Stimulated activated CD4-positive, alpha-beta T cell treated with anti-CD3 and anti-CD28 coated beads, Interleukin-4, amount 100 ng/mL, for 48 hours (primary cell): ENCODE measurements around the gene NFATC4.

ENCODE experiments used
- DNase-seq, 2 donors: peaks; one replicate each; pipeline ENCODE4 v3.0.0-alpha.2; 2020; ENCODE audit warnings: low read depth in 2 of 2

Gene NFATC4

DNA sequence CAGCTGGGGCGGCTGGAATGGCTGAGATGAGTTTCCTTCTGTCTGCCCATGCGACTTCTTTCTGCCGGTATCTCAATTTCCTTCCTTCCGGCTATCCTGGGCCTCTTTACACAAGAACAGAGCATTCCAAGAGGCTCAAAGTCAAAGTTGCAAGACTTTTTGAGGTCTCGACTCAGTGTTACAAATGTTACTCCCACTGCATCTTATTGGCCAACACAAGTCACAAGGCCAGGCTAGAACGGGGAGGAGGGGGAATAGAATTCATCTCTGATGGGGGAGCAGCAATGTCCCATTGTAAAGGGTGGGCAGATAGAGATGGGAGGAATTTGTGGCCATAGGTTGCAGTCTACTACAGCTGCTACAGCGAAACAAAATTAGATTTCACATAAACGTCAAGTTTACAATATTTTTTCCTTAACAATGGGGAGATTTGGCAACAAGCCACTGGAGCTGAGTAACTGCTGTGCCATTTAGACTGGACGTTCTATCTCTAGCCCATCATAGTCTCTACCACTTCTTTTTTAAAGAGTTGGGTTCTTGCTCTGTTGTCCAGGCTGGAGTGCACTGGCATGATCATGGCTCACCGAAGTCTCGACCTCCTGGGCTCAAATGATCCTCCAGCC, 21.4 kb downstream of the NFATC4 start:
- DNase-seq: no peak

DNA sequence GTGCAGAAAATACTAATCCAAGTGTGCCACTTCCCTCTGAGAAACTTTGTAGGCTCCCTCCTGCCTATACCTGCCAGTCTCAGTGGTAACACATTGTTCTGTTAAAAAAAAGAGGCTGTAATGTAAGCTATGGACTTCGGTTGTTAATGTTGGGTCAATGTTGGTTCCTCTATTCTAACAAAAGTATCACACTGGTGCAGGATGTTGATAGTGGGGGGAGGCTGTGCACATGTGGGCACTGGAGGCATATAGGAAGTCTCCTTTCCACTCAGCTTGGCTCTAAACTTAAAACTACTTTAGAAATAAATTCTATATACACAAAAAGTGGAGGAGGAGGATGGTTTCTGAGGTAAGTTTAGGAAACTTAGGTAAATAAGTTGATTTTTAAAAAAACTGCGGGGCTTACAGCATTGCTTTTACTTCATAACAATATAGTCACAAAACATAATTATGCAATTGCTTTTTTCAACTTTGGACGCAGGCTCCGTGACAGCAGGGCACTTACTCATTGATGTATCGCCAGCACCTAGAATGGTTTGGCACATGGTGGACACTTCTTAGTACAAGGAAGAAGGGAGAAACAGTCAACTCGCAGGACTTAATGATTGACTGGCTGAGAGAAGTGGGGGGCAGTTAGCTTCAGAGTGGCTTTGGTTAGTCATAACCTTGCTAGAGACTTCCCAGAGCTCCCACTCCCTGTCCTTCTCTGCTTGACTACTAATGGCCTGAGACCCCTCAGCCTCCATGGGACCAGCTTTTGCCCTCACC, 22.9 kb downstream of the NFATC4 start:
- DNase-seq: no peak

DNA sequence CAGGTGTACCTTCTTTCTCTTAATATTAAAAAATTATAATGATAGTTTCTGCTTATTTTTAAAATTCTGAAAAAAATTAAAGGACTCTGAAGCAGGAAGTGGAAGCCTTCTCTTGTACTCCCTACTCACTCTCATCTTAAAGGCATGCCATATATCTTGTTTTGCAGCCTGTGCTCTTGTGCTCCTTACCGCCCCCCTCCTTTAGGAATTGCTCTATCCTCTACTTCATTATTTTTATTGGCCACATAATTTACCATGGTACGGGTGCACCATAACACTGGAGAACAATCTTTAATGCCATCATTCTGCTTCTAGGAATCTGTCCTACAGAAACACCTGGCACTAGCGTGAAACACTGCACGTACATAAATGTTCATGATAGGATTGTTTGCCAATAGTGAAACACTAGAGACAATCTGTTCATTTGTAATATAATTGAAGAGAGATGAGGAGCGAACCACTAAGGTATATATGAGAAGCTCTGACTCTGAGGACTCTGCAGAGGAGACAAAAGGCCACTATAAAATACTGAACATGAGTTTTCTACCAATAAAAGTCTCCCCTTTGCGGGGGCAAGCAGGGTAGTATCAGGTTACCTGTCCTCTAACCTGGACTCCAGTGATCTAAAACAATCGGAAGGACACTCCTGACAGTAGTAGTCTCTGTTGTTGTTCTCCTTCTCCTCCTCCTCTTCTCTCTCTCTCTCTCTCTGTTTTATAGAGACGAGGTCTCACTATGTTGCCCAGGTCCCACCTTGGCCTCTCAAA, 24.5 kb downstream of the NFATC4 start:
- DNase-seq: no peak

DNA sequence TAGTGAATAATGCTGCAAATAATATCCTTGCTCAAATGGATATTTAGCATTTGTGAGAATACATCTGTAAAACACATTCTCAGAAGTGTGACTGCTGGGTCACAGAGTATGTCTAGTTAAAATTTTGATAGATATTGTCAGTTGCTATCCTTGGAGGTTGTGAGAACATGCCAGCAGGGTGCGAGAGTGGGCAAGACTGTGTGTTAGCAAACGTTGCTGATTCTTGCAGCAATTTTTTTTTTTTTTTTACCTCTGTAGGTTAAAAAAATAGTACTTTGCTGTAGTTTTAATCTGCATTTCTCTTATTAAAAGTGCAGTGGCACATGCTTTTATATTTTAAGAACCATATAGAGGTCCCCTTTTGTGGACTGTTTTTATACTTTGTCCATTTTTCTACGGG, 26.3 kb downstream of the NFATC4 start:
- no peak for DNase-seq

DNA sequence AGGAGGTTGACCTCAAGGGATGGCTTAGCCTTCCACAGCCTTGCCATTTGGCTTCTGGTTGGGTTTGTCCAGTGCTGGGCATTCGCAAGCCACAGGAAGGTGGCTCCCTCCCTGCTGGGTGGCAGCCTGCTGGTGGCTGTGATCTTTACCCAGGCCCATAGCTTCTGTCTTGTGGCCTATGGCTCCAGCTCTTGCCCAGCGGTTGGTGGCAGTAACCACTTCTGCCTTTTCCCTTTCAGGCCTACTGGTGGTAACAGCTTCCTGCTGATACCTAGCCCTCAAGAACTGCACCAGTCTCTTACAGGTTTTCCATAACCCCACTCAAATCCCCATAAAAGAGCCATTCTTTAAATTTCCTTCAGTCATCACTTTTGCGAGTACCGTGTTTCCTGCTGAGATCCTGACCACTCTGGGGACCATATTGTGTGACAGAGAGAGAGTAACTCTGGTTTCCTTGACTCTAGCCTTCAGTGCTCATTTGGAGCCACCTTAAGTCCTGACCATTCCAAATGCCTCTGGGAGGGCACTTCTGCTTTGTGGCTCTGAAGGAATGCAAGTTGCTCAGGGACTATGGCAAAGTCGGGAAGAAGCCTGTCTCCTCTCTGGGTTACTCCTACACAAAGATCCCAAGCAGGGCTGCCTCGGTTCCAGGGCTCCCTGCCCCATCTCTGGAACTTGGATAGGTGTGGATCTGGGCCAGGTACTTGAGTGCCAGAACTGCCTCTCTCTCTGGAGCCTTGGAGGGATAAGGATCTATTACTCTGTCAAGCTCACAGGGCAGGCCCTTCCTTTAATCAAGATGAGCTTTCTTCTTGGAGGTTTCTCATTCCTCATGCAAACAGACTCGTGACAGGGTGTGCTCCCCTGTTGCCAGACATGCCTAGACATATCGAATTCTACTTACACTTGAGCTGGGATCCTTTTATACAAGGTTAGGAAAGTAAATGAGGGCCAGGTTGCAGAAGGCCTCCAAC, 27.9 kb downstream of the NFATC4 start:
- DNase-seq: no peak

DNA sequence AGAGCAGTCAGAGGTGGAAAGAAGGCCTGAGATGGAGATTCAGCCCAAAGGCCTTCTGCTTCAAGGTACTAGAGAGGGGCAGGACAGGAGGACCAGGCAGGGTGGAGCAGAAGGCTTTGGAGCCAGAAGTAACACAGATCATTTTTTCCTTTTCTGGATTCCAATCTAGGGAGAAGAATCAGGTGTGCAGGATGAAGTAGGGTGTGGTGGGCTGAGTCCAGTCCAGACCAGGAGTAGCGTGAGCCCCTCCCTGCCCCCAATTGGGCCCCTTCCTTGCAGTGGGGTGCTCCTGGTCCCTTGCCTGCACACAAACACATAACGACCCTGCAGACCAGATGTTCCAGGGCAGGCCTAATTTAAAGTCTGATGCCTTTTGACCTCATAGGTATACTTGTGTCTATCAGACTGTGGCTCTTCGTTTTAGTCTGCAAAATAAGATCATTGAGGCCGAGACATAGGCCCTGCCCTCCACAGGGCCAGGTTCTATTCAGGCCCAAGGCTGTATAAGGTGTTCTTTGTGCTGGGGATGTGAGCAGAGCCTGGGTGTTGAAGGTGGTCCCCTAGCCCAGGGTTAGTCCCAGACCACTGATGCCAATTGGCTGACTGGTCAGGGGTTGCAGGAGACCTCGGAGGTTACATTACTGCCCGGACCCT, 29.8 kb downstream of the NFATC4 start:
- no peak for DNase-seq

DNA sequence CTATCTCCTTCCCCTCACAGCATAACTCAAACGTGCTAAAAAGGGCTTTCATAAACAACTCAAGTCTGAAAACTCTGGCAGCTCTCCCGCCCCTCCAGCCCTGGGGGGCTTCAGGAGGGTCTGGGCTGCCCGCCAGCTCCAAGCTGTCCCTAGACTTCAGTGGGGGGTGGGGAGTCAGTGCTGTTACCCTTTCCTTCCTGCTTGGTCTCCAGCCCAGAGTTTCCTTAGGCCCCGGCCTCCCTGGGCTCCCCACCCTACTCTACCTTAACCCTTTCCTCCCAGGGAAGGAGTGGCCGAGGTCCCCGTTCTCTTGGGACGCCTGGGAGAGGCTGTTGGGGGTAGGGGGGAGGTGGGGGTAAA, 30.3 kb downstream of the NFATC4 start:
- DNase-seq: no peak

DNA sequence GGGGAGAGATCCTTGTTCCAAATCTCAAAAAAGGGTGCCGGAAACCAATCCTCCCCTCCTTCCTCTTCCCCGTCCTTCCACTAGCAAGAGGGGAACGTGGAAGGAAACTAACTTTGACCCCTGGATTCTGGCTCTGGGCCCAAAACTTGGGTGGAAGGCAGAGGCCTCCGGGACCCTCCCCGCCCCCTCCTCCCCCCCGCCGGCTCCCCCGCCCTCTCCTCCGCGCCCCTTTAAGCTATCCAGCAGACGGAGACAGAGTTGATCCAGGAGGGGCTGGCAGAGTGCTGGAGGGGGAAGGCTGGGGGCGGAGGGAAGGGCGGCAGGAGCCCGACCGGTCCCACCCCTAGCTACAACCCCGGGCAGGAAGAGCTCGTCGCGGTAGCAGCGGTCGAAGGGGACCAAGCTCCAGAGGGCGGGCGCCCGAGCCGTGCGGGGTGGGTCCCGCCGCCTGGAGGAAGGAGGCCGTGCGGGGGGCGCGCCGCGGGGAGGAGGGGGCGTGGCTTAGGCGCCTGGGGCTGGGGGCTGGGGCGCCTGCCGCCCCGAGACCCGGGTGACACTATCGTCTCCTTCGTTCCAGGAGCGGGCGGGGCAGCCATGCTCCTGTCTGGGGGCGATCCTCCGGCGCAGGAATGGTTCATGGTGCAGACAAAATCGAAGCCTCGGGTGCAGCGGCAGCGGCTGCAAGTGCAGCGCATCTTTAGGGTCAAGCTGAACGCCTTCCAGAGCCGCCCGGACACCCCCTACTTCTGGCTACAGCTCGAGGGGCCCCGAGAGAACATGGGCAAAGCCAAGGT, 30.9 kb downstream of the NFATC4 start, which contains the start of gene NYNRIN:
NYNRIN (plus strand) TSS at position 351 of the 794 bp plus-strand sequence; CDS start at position 595, 244 bp downstream.
- DNase-seq: no peak

DNA sequence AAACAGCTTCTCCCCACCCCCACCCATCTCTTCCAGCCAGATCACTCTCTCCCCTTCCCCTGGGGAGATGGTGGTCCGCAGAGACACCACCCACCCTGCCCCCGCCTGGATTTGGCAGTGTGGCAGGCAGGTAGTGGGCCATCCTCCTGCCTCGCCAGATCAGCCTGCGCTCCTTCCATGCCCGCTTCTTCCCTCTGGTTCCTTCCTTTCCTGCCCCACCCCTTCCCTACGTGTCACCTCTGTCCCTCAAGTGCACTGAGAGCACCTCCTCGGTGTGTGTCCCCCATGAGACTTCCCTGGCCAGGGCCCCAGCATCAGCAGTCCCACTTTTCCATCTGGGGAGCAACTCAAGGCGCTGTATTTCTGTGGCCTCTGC, 31.5 kb downstream of the NFATC4 start:
- no peak for DNase-seq

DNA sequence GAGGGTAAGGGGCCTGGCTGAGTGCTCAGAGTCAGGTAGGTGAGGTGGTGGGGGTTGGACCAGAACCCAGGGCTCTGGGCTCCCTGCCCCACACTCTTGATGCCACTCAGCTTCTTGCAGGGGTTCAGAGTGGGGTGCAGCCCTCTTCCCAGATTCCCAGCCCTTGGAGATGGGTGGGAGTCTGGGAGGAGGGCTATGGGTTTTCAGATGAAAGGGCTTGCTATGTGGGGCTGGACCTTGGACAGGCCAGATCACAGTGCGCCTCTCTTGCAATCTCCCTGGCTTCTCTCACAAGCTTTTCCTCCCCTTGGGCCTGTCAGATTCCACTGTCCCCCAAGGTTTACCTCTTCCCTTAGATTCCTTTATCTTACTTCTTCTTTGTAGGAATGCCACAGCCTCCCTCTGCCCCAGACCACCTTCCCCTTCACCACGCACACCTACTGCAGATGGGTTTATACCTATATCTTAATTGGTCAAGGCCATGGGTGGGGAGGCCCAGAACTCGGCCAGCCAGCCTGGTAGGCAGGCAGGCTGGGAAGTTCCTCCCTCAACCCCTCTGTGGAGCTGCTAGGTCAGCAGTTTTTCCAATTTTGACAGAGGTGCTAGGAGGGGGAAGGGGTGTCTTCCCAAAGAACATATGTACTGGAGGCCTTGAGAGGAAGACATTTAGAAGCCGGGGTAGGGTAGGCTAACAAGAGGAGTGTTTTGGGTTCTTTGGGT, 32.2 kb downstream of the NFATC4 start:
- no peak for DNase-seq

DNA sequence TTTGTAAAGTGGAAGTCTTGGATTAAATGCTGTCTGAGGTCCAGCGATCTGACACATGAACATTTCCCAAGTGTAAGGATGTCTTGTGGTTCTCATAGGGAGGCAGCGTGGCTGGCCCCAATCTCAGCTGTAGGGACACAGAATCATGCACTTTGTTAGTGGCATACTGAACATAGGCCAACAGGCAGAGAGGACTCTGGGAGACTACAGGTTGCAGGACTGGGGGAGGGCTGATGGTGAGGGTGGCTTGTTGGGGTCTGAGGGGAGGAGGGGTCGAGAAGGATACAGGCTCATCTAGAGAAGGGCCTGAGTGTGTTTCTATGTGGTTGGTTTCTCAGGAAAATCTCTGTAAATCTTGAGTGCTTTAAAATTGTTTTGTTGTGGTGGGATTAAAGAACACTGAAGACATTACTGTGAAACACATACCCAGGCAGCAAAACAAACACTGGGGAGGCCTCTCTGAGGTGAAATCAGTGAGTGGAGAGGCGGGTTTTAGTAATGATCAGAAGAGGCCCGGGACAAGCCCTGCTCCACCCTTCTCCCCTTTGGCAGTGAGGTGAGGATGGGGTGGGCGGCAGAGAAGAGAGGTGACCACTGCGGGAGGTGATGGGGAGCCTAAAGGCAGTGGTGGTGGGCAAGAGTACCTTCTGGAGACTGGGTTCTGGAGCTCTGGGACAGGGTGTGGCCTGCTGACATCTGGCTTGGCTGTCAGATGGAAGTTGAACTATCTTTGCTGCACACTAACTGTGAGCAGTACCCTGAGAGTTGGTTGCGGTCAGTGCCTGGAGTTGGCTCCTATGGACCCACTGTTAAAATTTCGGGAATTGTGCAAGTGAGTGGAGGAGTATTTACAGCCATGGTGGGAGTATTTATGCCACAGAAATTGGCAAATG, 34.1 kb downstream of the NFATC4 start:
- DNase-seq: no peak

DNA sequence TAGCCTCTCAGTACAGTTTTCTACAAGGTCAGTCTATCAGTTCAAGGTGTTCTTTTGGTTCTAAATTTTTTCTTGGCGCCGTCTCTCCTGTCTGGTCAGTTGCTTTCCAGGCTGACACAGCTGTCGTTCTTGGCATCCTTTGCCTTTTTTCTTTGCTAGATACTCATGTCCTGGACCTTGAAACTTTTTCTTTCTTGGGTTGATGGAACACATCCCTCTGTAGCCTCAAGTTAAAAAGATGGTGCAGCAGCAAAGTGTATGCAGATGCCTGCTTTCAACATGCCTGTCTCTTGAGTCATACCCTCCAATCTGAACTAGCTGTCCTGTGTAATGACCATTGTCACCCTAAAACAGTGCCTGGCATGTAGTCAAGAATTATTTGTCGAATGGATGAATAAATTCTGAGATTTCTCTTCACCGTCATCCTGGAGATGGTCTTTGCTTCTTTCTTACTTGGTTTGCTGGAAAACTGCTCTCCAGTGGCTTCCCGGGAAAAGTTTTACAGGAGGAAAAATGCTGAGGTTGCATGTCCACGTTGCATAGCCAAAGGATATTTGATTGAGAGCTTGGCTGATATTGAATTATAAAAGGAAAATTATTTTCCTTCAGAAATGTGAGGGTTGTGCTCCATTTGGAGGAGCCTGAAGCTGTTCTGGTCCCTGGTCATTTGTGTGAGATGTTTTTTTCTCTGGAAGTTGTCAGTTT, 35.5 kb downstream of the NFATC4 start:
- DNase-seq: no peak

DNA sequence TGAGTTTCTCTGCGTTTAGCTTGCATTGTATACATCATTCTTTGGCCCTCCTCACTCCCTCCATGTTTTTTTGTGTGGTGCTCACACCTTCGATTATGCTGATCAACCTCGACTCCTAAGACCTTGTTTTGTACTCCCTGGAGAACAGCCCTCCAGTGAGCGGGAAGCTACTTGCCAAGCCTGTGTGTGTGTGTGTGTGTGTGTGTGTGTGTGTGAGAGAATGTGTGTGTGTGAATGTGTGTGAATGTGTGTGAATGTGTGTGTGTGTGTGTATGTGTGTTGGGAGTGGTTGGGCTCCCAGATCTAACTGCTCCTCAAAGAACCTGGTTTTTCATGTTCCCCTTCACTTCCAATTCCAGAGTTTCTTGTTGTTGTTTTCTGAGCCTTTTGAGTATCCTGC, 36.8 kb downstream of the NFATC4 start:
- no peak for DNase-seq

DNA sequence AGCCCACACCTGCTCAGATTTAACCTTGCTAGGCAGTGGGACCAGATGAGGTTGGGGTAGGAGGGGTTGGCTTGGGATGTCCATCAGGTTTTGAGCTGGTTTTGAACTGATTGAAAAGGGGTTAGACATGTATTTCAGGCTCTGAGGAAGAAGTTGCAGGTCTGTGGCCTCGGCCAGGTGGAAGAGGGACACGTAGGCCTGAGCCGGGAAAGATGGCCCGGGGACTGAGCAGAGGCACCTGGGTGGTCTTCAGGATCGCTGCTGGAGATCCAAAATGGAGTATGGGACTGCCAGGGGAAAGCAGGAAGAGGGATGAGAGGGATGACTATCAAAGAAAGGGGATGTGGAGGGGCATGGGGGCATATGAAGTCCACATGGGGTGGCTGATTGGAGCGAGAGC, 38.4 kb downstream of the NFATC4 start:
- DNase-seq: no peak

DNA sequence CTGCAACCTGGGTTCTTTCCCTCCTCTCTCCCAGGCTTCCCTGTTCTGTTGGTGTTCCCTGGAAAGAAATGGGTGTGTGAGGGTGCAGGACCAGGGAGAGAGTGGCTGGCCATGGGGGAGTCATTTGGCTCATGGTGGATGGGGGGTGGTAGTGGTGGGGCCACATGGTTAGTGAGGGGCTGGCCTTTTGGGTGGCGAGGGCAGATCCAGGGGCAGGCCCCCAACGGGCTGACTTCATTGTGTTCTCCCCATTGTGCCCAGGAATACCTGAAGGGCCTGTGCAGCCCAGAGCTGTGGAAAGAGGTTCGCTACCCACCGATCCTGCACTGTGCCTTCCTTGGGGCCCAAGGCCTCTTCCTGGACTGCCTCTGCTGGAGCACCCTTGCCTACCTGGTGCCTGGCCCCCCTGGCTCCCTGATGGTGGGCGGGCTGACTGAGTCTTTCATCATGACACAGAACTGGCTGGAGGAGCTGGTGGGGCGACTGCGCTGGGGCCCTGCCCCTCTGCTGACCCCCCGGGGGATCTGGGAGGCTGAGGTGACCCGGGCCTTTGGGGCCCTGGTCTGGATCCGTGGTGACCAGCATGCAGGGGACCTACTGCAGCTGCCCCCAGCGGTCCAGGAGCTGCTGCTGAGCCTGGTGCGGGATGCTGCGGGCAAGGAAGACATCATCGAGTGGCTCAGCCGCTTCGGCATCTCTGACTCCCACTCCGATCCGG, 39.8 kb downstream of the NFATC4 start:
- no peak for DNase-seq

DNA sequence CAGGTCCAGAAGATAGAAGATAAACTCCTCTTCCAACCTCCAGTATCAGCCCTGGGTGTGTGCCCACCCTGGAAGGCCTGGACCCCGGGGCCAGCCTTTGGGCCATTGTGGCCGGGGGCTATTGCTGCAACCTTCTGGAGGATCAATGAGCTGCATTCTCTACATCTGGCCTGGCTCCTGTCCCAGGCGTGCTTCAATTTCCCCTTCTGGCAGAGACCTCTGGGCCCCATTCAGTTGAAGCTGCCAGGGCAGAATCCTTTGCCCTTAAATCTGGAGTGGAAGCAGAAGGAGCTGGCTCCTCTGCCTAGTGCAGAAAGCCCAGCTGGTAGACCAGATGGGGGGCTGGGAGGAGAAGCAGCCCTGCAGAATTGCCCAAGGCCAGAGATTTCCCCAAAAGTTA, 40.8 kb downstream of the NFATC4 start:
- DNase-seq: no peak

DNA sequence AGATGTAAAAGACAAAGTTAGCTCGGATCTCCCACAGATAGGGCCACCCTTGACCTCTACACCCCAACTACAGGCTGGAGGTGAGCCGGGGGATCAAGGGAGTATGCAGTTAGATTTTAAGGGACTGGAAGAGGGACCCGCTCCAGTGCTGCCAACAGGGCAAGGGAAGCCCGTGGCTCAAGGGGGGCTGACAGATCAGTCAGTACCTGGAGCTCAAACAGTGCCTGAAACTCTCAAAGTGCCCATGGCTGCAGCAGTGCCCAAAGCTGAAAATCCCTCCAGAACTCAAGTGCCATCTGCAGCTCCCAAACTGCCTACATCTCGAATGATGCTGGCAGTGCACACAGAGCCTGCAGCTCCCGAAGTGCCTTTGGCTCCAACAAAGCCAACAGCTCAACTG, 41.2 kb downstream of the NFATC4 start:
- no peak for DNase-seq
